Ishikawa (cell line): ENCODE measurements around the gene LAPTM5.

ENCODE experiments used
- CEBPB ChIP-seq: IDR thresholded peaks from 2 replicates; pipeline ENCODE4 v1.6.1; 2012
- CREB1 ChIP-seq: IDR thresholded peaks from 2 replicates; pipeline ENCODE4 v1.6.1; 2012; ENCODE audit warnings: low read depth
- EGR1 ChIP-seq: IDR thresholded peaks from 2 replicates; pipeline ENCODE4 v1.6.1; 2012
- EP300 ChIP-seq: IDR thresholded peaks from 2 replicates; pipeline ENCODE4 v1.6.1; 2012; ENCODE audit warnings: borderline replicate concordance
- FOXM1 ChIP-seq: IDR thresholded peaks from 2 replicates; pipeline ENCODE4 v1.6.1; 2012; ENCODE audit warnings: low read depth, borderline replicate concordance
- MAX ChIP-seq: IDR thresholded peaks from 2 replicates; pipeline ENCODE4 v1.6.1; 2012
- NFIC ChIP-seq: IDR thresholded peaks from 2 replicates; pipeline ENCODE4 v1.6.1; 2012
- RAD21 ChIP-seq: IDR thresholded peaks from 2 replicates; pipeline ENCODE4 v1.6.1; 2012; ENCODE audit warnings: low read depth
- TAF1 ChIP-seq: IDR thresholded peaks from 2 replicates; pipeline ENCODE4 v1.6.1; 2012; ENCODE audit warnings: low read depth, mild to moderate bottlenecking
- TCF12 ChIP-seq: IDR thresholded peaks from 2 replicates; pipeline ENCODE4 v1.6.1; 2012; ENCODE audit warnings: low read depth
- TEAD4 ChIP-seq: IDR thresholded peaks from 2 replicates; pipeline ENCODE4 v1.6.1; 2012
- USF1 ChIP-seq: IDR thresholded peaks from 2 replicates; pipeline ENCODE4 v1.6.1; 2012
- YY1 ChIP-seq: IDR thresholded peaks from 2 replicates; pipeline ENCODE4 v1.6.1; 2012; ENCODE audit warnings: low read depth
- ZBTB7A ChIP-seq: IDR thresholded peaks from 2 replicates; pipeline ENCODE4 v1.6.1; 2012; ENCODE audit warnings: low read depth
- TF ChIP-seq, protein P1 (sequence below): IDR thresholded peaks from 2 replicates; pipeline ENCODE4 v1.6.1; 2012; ENCODE audit warnings: low read depth, mild to moderate bottlenecking

The LAPTM5 gene

GRCh38 chr1:30747033-30748008, 10.3 kb downstream of the LAPTM5 start:
- TF ChIP-seq MAX (no peak), RAD21 (no peak)

GRCh38 chr1:30746212-30747032, 11.2 kb downstream of the LAPTM5 start:
- TF ChIP-seq EP300 (no peak), CEBPB (no peak), EGR1 (no peak), TEAD4 (no peak), FOXM1 (no peak), TAF1 (no peak), MAX (no peak), TCF12 (no peak), RAD21 (no peak), NFIC (no peak), ZBTB7A (no peak), CREB1 (no peak), YY1 (no peak), USF1 (no peak)
- TF ChIP-seq, protein P1, sequence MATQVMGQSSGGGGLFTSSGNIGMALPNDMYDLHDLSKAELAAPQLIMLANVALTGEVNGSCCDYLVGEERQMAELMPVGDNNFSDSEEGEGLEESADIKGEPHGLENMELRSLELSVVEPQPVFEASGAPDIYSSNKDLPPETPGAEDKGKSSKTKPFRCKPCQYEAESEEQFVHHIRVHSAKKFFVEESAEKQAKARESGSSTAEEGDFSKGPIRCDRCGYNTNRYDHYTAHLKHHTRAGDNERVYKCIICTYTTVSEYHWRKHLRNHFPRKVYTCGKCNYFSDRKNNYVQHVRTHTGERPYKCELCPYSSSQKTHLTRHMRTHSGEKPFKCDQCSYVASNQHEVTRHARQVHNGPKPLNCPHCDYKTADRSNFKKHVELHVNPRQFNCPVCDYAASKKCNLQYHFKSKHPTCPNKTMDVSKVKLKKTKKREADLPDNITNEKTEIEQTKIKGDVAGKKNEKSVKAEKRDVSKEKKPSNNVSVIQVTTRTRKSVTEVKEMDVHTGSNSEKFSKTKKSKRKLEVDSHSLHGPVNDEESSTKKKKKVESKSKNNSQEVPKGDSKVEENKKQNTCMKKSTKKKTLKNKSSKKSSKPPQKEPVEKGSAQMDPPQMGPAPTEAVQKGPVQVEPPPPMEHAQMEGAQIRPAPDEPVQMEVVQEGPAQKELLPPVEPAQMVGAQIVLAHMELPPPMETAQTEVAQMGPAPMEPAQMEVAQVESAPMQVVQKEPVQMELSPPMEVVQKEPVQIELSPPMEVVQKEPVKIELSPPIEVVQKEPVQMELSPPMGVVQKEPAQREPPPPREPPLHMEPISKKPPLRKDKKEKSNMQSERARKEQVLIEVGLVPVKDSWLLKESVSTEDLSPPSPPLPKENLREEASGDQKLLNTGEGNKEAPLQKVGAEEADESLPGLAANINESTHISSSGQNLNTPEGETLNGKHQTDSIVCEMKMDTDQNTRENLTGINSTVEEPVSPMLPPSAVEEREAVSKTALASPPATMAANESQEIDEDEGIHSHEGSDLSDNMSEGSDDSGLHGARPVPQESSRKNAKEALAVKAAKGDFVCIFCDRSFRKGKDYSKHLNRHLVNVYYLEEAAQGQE: no peak

DNA sequence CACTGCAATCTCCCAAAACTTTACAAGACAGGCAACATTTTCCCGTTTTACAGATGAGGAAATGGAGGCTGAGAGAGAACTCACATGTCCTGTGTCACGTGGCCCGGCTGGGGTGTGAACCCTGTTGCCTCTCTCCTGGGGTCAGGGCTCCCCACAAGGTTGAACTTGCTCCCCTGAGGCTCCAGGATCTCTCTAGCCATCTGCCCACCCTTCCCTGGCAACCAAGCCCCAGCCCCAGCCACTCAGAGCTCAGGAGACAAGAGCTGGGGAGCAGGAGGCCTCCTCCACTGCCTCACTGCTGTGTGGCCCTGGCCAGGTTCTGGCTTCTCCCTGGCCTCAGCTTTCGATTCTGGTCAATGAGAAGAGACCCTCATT, 11.8 kb downstream of the LAPTM5 start:
- no peak for TF ChIP-seq FOXM1
- TF ChIP-seq MAX: no peak
- TF ChIP-seq TAF1: no peak
- TF ChIP-seq CEBPB: no peak
- no peak for TF ChIP-seq RAD21
- TF ChIP-seq EP300: no peak
- TF ChIP-seq TCF12: no peak
- TF ChIP-seq TEAD4: no peak
- TF ChIP-seq, protein P1: no peak
- no peak for TF ChIP-seq CREB1
- no peak for TF ChIP-seq YY1
- TF ChIP-seq USF1: no peak
- TF ChIP-seq NFIC: no peak
- TF ChIP-seq ZBTB7A: no peak
- TF ChIP-seq EGR1: no peak

- no peak for TF ChIP-seq YY1
- TF ChIP-seq CREB1: no peak
- TF ChIP-seq ZBTB7A: no peak
- TF ChIP-seq NFIC: no peak
- no peak for TF ChIP-seq FOXM1
- TF ChIP-seq, protein P1: no peak
- TF ChIP-seq RAD21: no peak
- TF ChIP-seq TAF1: no peak
These were observed 12.3 kb downstream of the LAPTM5 start for GRCh38 chr1:30745156-30745833.
